Activated CD8-positive, alpha-beta T cell treated with anti-CD3 and anti-CD28 coated beads, Interleukin-2, amount 10 ng/mL, durations not matched to agents 7 days and 5 days (primary cell): ENCODE measurements around the gene ANO6. TPM values are rescaled to one million over a fixed set of nuclear protein-coding genes. Genes with fewer than 3 reads are reported as not detected.
"Not testable (repeated sequence)": the region's sequence is repeated elsewhere in the genome, so short reads cannot be mapped to it uniquely, and the experiment has no call there.

Source experiments
- ATAC-seq: fragments of 150-1000 bp; cut with Tn5 transposase; one replicate; pipeline ENCODE4 v1.10.0; 2021; ENCODE audit warnings: moderate library complexity
- CTCF ChIA-PET: fragments of 350-600 bp; sonication (Branson Sonifier 250); formaldehyde crosslinking; loops from one replicate; lab custom pipeline; 2021; ENCODE audit warnings: antibody characterized with exemption; lab: Charles Lee
- POLR2A ChIA-PET: fragments of 350-600 bp; sonication (Branson Sonifier 250); formaldehyde crosslinking; loops from one replicate; lab custom pipeline; 2021; ENCODE audit warnings: antibody characterized with exemption; lab: Charles Lee
- DNase-seq: peaks from one replicate; pipeline ENCODE4 v3.0.0-alpha.2; 2020
- H3K27ac Mint-ChIP-seq: one replicate; pipeline ENCODE4 v1.8.0; 2021; ENCODE audit warnings: mild to moderate bottlenecking, mixed read lengths
- H3K27me3 Mint-ChIP-seq: one replicate; pipeline ENCODE4 v1.8.0; 2021; ENCODE audit warnings: low read depth, mixed read lengths
- H3K36me3 Mint-ChIP-seq: one replicate; pipeline ENCODE4 v1.8.0; 2021; ENCODE audit warnings: low read depth, mixed read lengths
- H3K4me1 Mint-ChIP-seq: one replicate; pipeline ENCODE4 v1.8.0; 2021; ENCODE audit warnings: low read depth, mixed read lengths
- H3K4me3 Mint-ChIP-seq: one replicate; pipeline ENCODE4 v1.8.0; 2021; ENCODE audit warnings: mild to moderate bottlenecking, mixed read lengths
- H3K9me3 Mint-ChIP-seq: one replicate; pipeline ENCODE4 v1.8.0; 2022; ENCODE audit warnings: mixed read lengths; ENCODE audit not compliant: insufficient read depth
- total RNA-seq, 2 experiments: library from RNA; stranded (reverse); gene quantifications; one replicate each; pipeline ENCODE4 v1.2.3, GENCODE V29; 2021

Gene ANO6
- total RNA-seq, 2 experiments from 2014 or later: 23.3 to 24.5 TPM

- Mint-ChIP-seq H3K27me3 (no peaks in the 10 kb centered on the region), H3K4me1 (peaks cover 3% of the 10 kb centered on the region), H3K36me3 (peaks cover 18% of the 10 kb centered on the region), H3K27ac (no peak overlapping the region), H3K9me3 (no peaks in the 10 kb centered on the region), H3K4me3 (no peak overlapping the region)
- ATAC-seq (no peak), DNase-seq (no peak)
- ChIA-PET POLR2A (no interaction called here), CTCF (no interaction called here)
Measured at GRCh38 chr12:45227316-45228067, 11.6 kb downstream of the ANO6 start.

GRCh38 chr12:45231515-45232145, 15.7 kb downstream of the ANO6 start:
- ChIA-PET CTCF (no interaction called here), POLR2A (no interaction called here)
- Mint-ChIP-seq H3K9me3 (no peaks in the 10 kb centered on the region), H3K4me3 (no peak overlapping the region), H3K27me3 (no peaks in the 10 kb centered on the region), H3K36me3 (peaks cover 16% of the 10 kb centered on the region), H3K27ac (no peak overlapping the region), H3K4me1 (peaks cover 22% of the 10 kb centered on the region)
- DNase-seq: no peak
- ATAC-seq: no peak

GRCh38 chr12:45232146-45232755, 16.4 kb downstream of the ANO6 start:
- no peak for DNase-seq
- POLR2A ChIA-PET: no interaction called here

GRCh38 chr12:45232756-45233372, 17.0 kb downstream of the ANO6 start:
- DNase-seq: no peak
- H3K9me3 Mint-ChIP-seq: no peaks in the 10 kb centered on the region
- no peak overlapping the region for H3K4me3 Mint-ChIP-seq
- no peaks in the 10 kb centered on the region for H3K27me3 Mint-ChIP-seq
- ATAC-seq: no peak
- peaks cover 25% of the 10 kb centered on the region for H3K36me3 Mint-ChIP-seq
- CTCF ChIA-PET: no interaction called here
- no peak overlapping the region for H3K27ac Mint-ChIP-seq
- H3K4me1 Mint-ChIP-seq: peaks cover 18% of the 10 kb centered on the region
- POLR2A ChIA-PET: no interaction called here

More at GRCh38 chr12:45232146-45232755, 16.4 kb downstream of the ANO6 start:
- Mint-ChIP-seq H3K4me1 (peaks cover 22% of the 10 kb centered on the region), H3K9me3 (no peaks in the 10 kb centered on the region), H3K27me3 (no peaks in the 10 kb centered on the region), H3K36me3 (peaks cover 21% of the 10 kb centered on the region), H3K4me3 (no peak overlapping the region), H3K27ac (no peak overlapping the region)
- no peak for ATAC-seq
- CTCF ChIA-PET: no interaction called here

- H3K36me3 Mint-ChIP-seq: peaks cover 22% of the 10 kb centered on the region
- ChIA-PET CTCF (interaction anchor here (1.8 kb wide), 1 partner anchor 17 kb away, joined by 4 read pairs; no protein-coding TSS in a partner anchor), POLR2A (interaction anchor here (0.6 kb wide), 1 partner anchor 20 kb away, joined by 3 read pairs; no protein-coding TSS in a partner anchor)
- no peak overlapping the region for H3K4me3 Mint-ChIP-seq
- no peak for ATAC-seq
- no peaks in the 10 kb centered on the region for H3K27me3 Mint-ChIP-seq
- no peaks in the 10 kb centered on the region for H3K9me3 Mint-ChIP-seq
- H3K4me1 Mint-ChIP-seq: peaks cover 18% of the 10 kb centered on the region
- H3K27ac Mint-ChIP-seq: no peak overlapping the region
- no peak for DNase-seq
Measured at GRCh38 chr12:45234139-45234865, 18.4 kb downstream of the ANO6 start.

- no peak overlapping the region for H3K27ac Mint-ChIP-seq
- H3K9me3 Mint-ChIP-seq: no peaks in the 10 kb centered on the region
- H3K27me3 Mint-ChIP-seq: no peaks in the 10 kb centered on the region
- ChIA-PET POLR2A (interaction anchor here (0.6 kb wide), 1 partner anchor 20 kb away, joined by 3 read pairs; the partner anchor contains the start of gene ANO6), CTCF (interaction anchor here (1.8 kb wide), 1 partner anchor 18 kb away, joined by 4 read pairs; no protein-coding TSS in a partner anchor)
- H3K36me3 Mint-ChIP-seq: peaks cover 18% of the 10 kb centered on the region
- ATAC-seq: no peak
- H3K4me3 Mint-ChIP-seq: no peak overlapping the region
- peaks cover 18% of the 10 kb centered on the region for H3K4me1 Mint-ChIP-seq
- no peak for DNase-seq
Measured at GRCh38 chr12:45235087-45236025, 19.5 kb downstream of the ANO6 start.

GRCh38 chr12:45236383-45236782, 20.5 kb downstream of the ANO6 start:
- POLR2A ChIA-PET, DNase-seq, H3K27me3 Mint-ChIP-seq, ATAC-seq, H3K4me3 Mint-ChIP-seq, H3K27ac Mint-ChIP-seq, H3K9me3 Mint-ChIP-seq, CTCF ChIA-PET: not testable (repeated sequence)
- H3K36me3 Mint-ChIP-seq: peaks cover 22% of the 10 kb centered on the region
- H3K4me1 Mint-ChIP-seq: peaks cover 21% of the 10 kb centered on the region

GRCh38 chr12:45242180-45242579, 26.3 kb downstream of the ANO6 start:
- H3K9me3 Mint-ChIP-seq: no peaks in the 10 kb centered on the region
- no peak overlapping the region for H3K4me3 Mint-ChIP-seq
- peaks cover 17% of the 10 kb centered on the region for H3K36me3 Mint-ChIP-seq
- peaks cover 16% of the 10 kb centered on the region for H3K4me1 Mint-ChIP-seq
- ChIA-PET POLR2A (interaction anchor here (0.8 kb wide), 1 partner anchor 487 kb away, joined by 3 read pairs; the partner anchor contains the start of gene ARID2), CTCF (interaction anchor here (1.3 kb wide), 1 partner anchor 72 kb away, joined by 3 read pairs; no protein-coding TSS in a partner anchor)
- DNase-seq (no peak), ATAC-seq (no peak)
- H3K27ac Mint-ChIP-seq: no peak overlapping the region
- no peaks in the 10 kb centered on the region for H3K27me3 Mint-ChIP-seq

GRCh38 chr12:45243963-45244362, 28.1 kb downstream of the ANO6 start:
- no peaks in the 10 kb centered on the region for H3K27me3 Mint-ChIP-seq
- CTCF ChIA-PET: no interaction called here
- no peaks in the 10 kb centered on the region for H3K9me3 Mint-ChIP-seq
- H3K4me1 Mint-ChIP-seq: peaks cover 16% of the 10 kb centered on the region
- H3K4me3 Mint-ChIP-seq: no peak overlapping the region
- POLR2A ChIA-PET: no interaction called here
- ATAC-seq: no peak
- H3K36me3 Mint-ChIP-seq: peaks cover 15% of the 10 kb centered on the region
- no peak overlapping the region for H3K27ac Mint-ChIP-seq
- DNase-seq: no peak

GRCh38 chr12:45244561-45245343, 28.9 kb downstream of the ANO6 start:
- peaks cover 15% of the 10 kb centered on the region for H3K36me3 Mint-ChIP-seq
- H3K27me3 Mint-ChIP-seq: no peaks in the 10 kb centered on the region
- ATAC-seq: no peak
- no peak for DNase-seq
- peaks cover 16% of the 10 kb centered on the region for H3K4me1 Mint-ChIP-seq
- CTCF ChIA-PET: interaction anchor here (0.6 kb wide), 1 partner anchor 54 kb away, joined by 3 read pairs; no protein-coding TSS in a partner anchor
- no peak overlapping the region for H3K27ac Mint-ChIP-seq
- H3K4me3 Mint-ChIP-seq: no peak overlapping the region
- H3K9me3 Mint-ChIP-seq: no peaks in the 10 kb centered on the region
- POLR2A ChIA-PET: no interaction called here
